Keratinocyte (primary cell): Measurements from ENCODE around the gene GOLGB1. TPM values are rescaled to one million over a fixed set of nuclear protein-coding genes. Genes with fewer than 3 reads are reported as not detected.
A peak's percentile ranks its signal among the peaks of the same experiment; 100 is the strongest.
"Not testable (repeated sequence)": the region's sequence is repeated elsewhere in the genome, so short reads cannot be mapped to it uniquely, and the experiment has no call there.

Experiments used
- DNase-seq: peaks from one replicate; pipeline ENCODE4 v3.0.0-alpha.2; 2011; ENCODE audit warnings: low read depth, missing footprints, low spot score
- FAIRE-seq: peaks from 2 replicates; lab custom pipeline; 2011; peaks lifted over from hg19 to GRCh38; lab: Jason Lieb, UNC
- H2AFZ ChIP-seq: 2 replicates; pipeline ENCODE4 v1.6.0; 2012; ENCODE audit warnings: low read length, control low read depth, inconsistent platforms; ENCODE audit not compliant: control insufficient read depth
- H3K27ac ChIP-seq: 2 replicates; pipeline ENCODE4 v1.5.1; 2011; ENCODE audit warnings: low read length; ENCODE audit not compliant: control insufficient read depth, insufficient read depth
- H3K27me3 ChIP-seq: 3 replicates; pipeline ENCODE4 v1.6.0; 2011; ENCODE audit warnings: low read length; ENCODE audit not compliant: control insufficient read depth, insufficient read depth; ENCODE audit errors: extremely low read depth
- H3K36me3 ChIP-seq, 2 experiments: 2 replicates in 1 of 2; 3 replicates in 1 of 2; pipeline ENCODE4 v1.5.1; 2011; ENCODE audit warnings: low read length in 2 of 2, mild to moderate bottlenecking in 1 of 2; ENCODE audit not compliant: control insufficient read depth in 2 of 2, insufficient read depth in 2 of 2; ENCODE audit errors: extremely low read depth in 1 of 2
- H3K4me1 ChIP-seq: 3 replicates; pipeline ENCODE4 v1.5.1; 2011; ENCODE audit warnings: low read length; ENCODE audit not compliant: control insufficient read depth, insufficient read depth; ENCODE audit errors: extremely low read depth
- H3K4me2 ChIP-seq: 3 replicates; pipeline ENCODE4 v1.6.0; 2011; ENCODE audit warnings: low read depth, low read length; ENCODE audit not compliant: control insufficient read depth, insufficient read depth; ENCODE audit errors: extremely low read depth
- H3K4me3 ChIP-seq, 3 experiments: fragments of 200-600 bp in 1 of 3; sonication (generic) in 1 of 3; 2 replicates in 2 of 3; 3 replicates in 1 of 3; pipeline ENCODE4 v1.5.1; 2011 to 2016; ENCODE audit warnings: low read length in 3 of 3, mild to moderate bottlenecking in 3 of 3, control low read depth in 2 of 3, inconsistent platforms in 1 of 3, low read depth in 1 of 3, mixed read lengths in 1 of 3, mixed run types in 1 of 3, moderate library complexity in 1 of 3; ENCODE audit not compliant: control insufficient read depth in 2 of 3, insufficient read depth in 2 of 3; ENCODE audit errors: extremely low read depth in 1 of 3
- H3K79me2 ChIP-seq: 2 replicates; pipeline ENCODE4 v1.6.0; 2012; ENCODE audit warnings: low read length; ENCODE audit not compliant: control insufficient read depth, insufficient read depth
- H3K9ac ChIP-seq: 3 replicates; pipeline ENCODE4 v1.6.0; 2011; ENCODE audit warnings: low read length; ENCODE audit not compliant: control insufficient read depth, insufficient read depth; ENCODE audit errors: extremely low read depth
- H3K9me1 ChIP-seq: 3 replicates; pipeline ENCODE4 v1.6.0; 2011; ENCODE audit warnings: low read length; ENCODE audit not compliant: control insufficient read depth, insufficient read depth; ENCODE audit errors: extremely low read depth
- H3K9me3 ChIP-seq: 2 replicates; pipeline ENCODE4 v1.5.1; 2012; ENCODE audit warnings: low read depth, low read length; ENCODE audit not compliant: control insufficient read depth
- H4K20me1 ChIP-seq: 3 replicates; pipeline ENCODE4 v1.6.0; 2011; ENCODE audit warnings: low read length; ENCODE audit not compliant: control insufficient read depth, insufficient read depth; ENCODE audit errors: extremely low read depth
- EZH2 ChIP-seq: IDR thresholded peaks from one replicate; pipeline ENCODE4 v1.6.1; 2012; ENCODE audit warnings: inconsistent platforms, mild to moderate bottlenecking, low read length, moderate library complexity
- dilution Hi-C: fragments of 300-500 bp; cut with MboI; formaldehyde crosslinking; loops from one replicate; pipeline ENCODE4 v1.7.0; 2020; ENCODE audit warnings: low sequenced_read_pairs; ENCODE audit not compliant: extremely low pct_ligation_motif_present
- polyA plus RNA-seq, 5 experiments: library from polyadenylated mRNA; depleted of rRNA in 3 of 5; stranded (reverse) in 3 of 5; stranded (forward) in 1 of 5; unstranded in 1 of 5; fragments of >200 nt; gene quantifications; 1 replicate in 1 of 5; 2 replicates in 3 of 5; 3 replicates in 1 of 5; pipeline versions ENCODE4 v1.2.1 to v1.2.3, GENCODE V29; 2011 to 2012; ENCODE audit warnings: missing spikeins in 2 of 5, low read depth in 1 of 5, low replicate concordance in 1 of 5
- TF ChIP-seq, protein P1 (sequence below), 3 experiments: IDR thresholded peaks in 1 of 3; conservative IDR thresholded peaks in 1 of 3; optimal IDR thresholded peaks in 1 of 3; 2 replicates in 2 of 3; 3 replicates in 1 of 3; pipeline versions ENCODE3 to v1.5.1; 2011; ENCODE audit warnings: low read length in 3 of 3, mild to moderate bottlenecking in 3 of 3, moderate library complexity in 2 of 3, control low read depth in 1 of 3, inconsistent platforms in 1 of 3; ENCODE audit not compliant: insufficient read depth in 2 of 3; ENCODE audit errors: extremely low read depth in 1 of 3

GOLGB1 gene
- polyA plus RNA-seq, 1 donor (not counting 4 experiments of a cell fraction or from before 2014, with no cell fraction given), result 21.7 TPM

DNA sequence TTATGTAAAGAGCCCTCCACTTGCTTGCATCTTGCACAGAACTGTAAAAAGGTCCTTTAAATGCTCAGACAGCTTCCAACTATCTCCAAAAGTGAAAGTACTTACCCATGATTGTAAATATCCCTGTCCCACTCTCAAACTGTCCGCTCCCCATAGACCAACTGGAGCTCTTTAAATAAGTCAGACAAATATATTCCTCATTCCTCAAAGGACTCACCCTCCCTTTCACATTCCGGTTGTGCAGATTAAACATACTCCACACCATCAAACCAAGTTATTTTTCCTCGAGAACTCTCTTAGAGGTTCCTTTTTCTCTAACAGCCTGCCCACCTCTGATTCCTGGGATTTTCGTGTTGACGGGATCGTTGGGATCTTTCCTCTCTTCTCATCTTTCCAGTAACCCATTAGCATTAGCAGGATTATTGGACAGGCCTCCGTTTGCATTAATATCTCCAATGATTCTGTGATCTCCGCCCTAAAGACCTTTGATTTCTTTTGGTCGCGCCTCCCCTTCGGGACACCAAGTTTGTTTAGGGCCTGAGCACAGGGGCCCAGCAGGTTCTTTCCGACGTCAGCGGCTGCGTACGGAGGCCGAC is 763 bp downstream of the GOLGB1 start:
- DNase-seq (no peak), FAIRE-seq (no peak)
- peak overlapping the region; percentile 85 for H2AFZ ChIP-seq
- peak overlapping the region; percentile 58 for H3K4me2 ChIP-seq
- peaks cover 0 to 1% of the 10 kb centered on the region in 2 experiments for H3K36me3 ChIP-seq
- H3K9me3 ChIP-seq, result no peaks in the 10 kb centered on the region
- H3K79me2 ChIP-seq, result peaks cover 52% of the 10 kb centered on the region
- H3K9me1 ChIP-seq, result no peaks in the 10 kb centered on the region
- H3K27me3 ChIP-seq, result no peaks in the 10 kb centered on the region
- H3K4me3 ChIP-seq, result peak overlapping the region; percentile 59 to 90 (median 84)
- peaks cover 4% of the 10 kb centered on the region for H3K4me1 ChIP-seq
- TF ChIP-seq EZH2, result no peak
- TF ChIP-seq, protein P1, sequence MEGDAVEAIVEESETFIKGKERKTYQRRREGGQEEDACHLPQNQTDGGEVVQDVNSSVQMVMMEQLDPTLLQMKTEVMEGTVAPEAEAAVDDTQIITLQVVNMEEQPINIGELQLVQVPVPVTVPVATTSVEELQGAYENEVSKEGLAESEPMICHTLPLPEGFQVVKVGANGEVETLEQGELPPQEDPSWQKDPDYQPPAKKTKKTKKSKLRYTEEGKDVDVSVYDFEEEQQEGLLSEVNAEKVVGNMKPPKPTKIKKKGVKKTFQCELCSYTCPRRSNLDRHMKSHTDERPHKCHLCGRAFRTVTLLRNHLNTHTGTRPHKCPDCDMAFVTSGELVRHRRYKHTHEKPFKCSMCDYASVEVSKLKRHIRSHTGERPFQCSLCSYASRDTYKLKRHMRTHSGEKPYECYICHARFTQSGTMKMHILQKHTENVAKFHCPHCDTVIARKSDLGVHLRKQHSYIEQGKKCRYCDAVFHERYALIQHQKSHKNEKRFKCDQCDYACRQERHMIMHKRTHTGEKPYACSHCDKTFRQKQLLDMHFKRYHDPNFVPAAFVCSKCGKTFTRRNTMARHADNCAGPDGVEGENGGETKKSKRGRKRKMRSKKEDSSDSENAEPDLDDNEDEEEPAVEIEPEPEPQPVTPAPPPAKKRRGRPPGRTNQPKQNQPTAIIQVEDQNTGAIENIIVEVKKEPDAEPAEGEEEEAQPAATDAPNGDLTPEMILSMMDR (optimal IDR thresholded peaks at IDR 0.05 in 1 of 3, IDR thresholded peaks at IDR 0.05 in 1 of 3, conservative IDR thresholded peaks at IDR 0.05 in 1 of 3; ENCODE audit: extremely low read depth in 1 of 3, insufficient read depth in 2 of 3, low read length in 3 of 3), result no peak
- no peaks in the 10 kb centered on the region for H4K20me1 ChIP-seq
- H3K27ac ChIP-seq, result peak overlapping the region; percentile 97
- H3K9ac ChIP-seq, result peak overlapping the region; percentile 99
- dilution Hi-C loops, result no loop called here

DNA sequence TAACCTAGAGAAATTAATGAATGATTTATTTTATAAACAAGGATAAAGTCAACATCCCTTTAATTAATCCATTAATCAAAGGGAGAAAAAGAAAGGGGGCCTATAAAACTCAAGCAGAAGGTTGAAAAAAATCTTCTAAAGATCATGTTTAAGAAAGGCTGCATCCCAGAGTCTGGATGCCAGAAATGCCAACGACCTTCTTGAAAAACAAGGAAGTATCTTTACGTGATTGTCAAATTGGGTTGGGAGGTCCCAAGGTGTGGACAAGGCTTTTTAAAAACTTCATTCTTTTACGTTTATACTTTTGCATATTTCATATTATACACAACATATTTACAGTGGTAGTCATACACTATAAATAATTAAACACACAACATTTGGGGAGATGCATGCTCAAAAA is 1.6 kb downstream of the GOLGB1 start:
- H2AFZ ChIP-seq, result no peak overlapping the region
- FAIRE-seq, result no peak
- no peaks in the 10 kb centered on the region for H3K9me3 ChIP-seq
- TF ChIP-seq EZH2, result no peak
- TF ChIP-seq, protein P1 (optimal IDR thresholded peaks at IDR 0.05 in 1 of 3, IDR thresholded peaks at IDR 0.05 in 1 of 3, conservative IDR thresholded peaks at IDR 0.05 in 1 of 3; ENCODE audit: extremely low read depth in 1 of 3, insufficient read depth in 2 of 3, low read length in 3 of 3), result no peak
- peak overlapping the region; percentile 97 for H3K27ac ChIP-seq
- no peaks in the 10 kb centered on the region for H4K20me1 ChIP-seq
- peak overlapping the region; percentile 39 for H3K9ac ChIP-seq
- dilution Hi-C loops, result no loop called here
- no peaks in the 10 kb centered on the region for H3K9me1 ChIP-seq
- peak overlapping the region; percentile 59 to 90 (median 84) for H3K4me3 ChIP-seq
- no peaks in the 10 kb centered on the region for H3K27me3 ChIP-seq
- H3K4me1 ChIP-seq, result peaks cover 4% of the 10 kb centered on the region
- no peak for DNase-seq
- H3K79me2 ChIP-seq, result peaks cover 58% of the 10 kb centered on the region
- peak overlapping the region; percentile 58 for H3K4me2 ChIP-seq
- peaks cover 0 to 1% of the 10 kb centered on the region in 2 experiments for H3K36me3 ChIP-seq

DNA sequence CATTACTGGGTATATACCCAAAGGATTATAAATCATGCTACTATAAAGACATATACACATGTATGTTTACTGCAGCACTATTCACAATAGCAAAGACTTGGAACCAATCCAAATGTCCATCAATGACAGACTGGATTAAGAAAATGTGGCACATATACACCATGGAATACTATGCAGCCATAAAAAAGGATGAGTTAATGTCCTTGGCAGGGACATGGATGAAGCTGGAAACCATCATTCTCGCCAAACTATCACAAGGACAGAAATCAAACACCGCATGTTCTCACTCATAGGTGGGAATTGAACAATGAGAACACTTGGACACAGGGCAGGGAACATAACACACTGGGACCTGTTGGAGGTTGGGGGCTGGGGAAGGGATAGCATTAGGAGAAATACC is 6.4 kb downstream of the GOLGB1 start:
- H2AFZ ChIP-seq, H3K4me1 ChIP-seq, H3K4me3 ChIP-seq, H3K27ac ChIP-seq, H3K27me3 ChIP-seq, H3K4me2 ChIP-seq, H3K36me3 ChIP-seq, FAIRE-seq, H4K20me1 ChIP-seq, H3K9me3 ChIP-seq, H3K9ac ChIP-seq, DNase-seq, H3K9me1 ChIP-seq, dilution Hi-C loops: not testable (repeated sequence)
- H3K79me2 ChIP-seq, result peaks cover 83% of the 10 kb centered on the region
